ENCODE measurements around the gene RIPOR2. TPM values are rescaled to one million over a fixed set of nuclear protein-coding genes. Genes with fewer than 3 reads are reported as not detected.

The RIPOR2 gene
- total RNA-seq, 4 donors from 2014 or later: 1.2 to 16.7 (median 5.2) TPM

DNA sequence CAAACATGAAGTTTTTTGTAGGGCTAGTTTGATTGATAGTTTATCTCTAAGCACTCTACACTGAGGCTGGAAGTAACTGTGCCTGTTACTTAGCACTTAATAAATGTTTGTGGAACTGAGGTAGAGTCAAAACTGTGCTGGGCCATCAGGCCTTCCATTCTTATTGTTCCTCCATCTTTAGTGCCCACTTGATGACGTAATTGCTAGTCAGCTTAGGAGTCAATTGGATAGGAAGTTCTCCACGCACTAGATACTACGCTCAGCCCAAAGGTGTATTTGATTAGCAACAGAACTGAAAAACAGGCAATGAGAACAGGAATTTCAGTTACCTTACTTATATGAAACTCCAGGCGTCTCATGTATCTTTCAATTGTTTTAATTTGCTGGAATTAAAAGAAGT is 67.0 kb downstream of the RIPOR2 start:
- intact Hi-C loops (cut with DNase I; ENCODE audit: low total_unique reads): no loop called here
- Histone ChIP-seq H3K9me3 (no peaks in the 10 kb centered on the region), H3K36me3 (no peaks in the 10 kb centered on the region), H3K27me3 (no peaks in the 10 kb centered on the region), H3K27ac (no peak overlapping the region), H3K4me3 (no peak overlapping the region), H3K4me1 (no peaks in the 10 kb centered on the region)
- TF ChIP-seq POLR2A (IDR thresholded peaks at IDR 0.05) (no peak), EP300 (IDR thresholded peaks at IDR 0.05; ENCODE audit: low read depth) (no peak), POLR2AphosphoS5 (IDR thresholded peaks at IDR 0.05) (no peak)
- TF ChIP-seq, protein P1, sequence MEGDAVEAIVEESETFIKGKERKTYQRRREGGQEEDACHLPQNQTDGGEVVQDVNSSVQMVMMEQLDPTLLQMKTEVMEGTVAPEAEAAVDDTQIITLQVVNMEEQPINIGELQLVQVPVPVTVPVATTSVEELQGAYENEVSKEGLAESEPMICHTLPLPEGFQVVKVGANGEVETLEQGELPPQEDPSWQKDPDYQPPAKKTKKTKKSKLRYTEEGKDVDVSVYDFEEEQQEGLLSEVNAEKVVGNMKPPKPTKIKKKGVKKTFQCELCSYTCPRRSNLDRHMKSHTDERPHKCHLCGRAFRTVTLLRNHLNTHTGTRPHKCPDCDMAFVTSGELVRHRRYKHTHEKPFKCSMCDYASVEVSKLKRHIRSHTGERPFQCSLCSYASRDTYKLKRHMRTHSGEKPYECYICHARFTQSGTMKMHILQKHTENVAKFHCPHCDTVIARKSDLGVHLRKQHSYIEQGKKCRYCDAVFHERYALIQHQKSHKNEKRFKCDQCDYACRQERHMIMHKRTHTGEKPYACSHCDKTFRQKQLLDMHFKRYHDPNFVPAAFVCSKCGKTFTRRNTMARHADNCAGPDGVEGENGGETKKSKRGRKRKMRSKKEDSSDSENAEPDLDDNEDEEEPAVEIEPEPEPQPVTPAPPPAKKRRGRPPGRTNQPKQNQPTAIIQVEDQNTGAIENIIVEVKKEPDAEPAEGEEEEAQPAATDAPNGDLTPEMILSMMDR (IDR thresholded peaks at IDR 0.05): no peak
- 96 to 97% methylated on average over 4 of the region's 4 CpGs for WGBS, 2 donors (ENCODE audit: low coverage in 1 of 2)
- DNase-seq: no peak
- in situ Hi-C loops (cut with MboI; ENCODE audit: low pct_ligation_motif_present in 1 of 4, low pct_unique_long_range_greater_than_20kb in 1 of 4, low sequenced_read_pairs in 3 of 4): no loop called here

DNA sequence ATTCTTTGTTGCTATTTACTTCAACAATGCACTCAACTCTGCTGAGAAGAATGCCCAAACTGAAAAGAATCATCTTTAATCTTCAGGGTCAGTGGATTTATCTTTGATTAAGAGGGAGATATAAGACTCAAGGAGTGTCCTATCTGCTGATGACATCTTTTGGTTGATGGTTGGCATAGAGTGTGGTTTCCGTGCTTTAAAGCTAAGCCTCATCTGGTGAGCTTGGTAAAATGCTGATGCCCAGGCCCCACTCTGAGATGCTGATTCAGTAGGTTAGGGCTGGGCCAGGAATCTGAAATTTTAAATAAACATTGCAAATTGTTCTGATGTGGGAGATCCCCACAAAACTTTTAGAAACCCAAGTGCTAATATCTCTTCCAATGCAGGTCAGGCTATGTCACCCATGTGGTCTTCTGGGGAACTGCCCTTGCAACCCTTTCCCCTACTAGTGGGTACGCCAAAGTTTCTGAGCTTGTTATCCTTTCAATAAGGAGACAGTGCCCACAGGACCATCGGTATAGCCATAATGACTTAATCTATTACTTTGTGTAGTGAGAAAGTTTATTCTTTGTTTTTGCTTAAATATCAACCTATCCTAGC is 68.6 kb downstream of the RIPOR2 start:
- H3K4me1 ChIP-seq: no peaks in the 10 kb centered on the region
- TF ChIP-seq POLR2AphosphoS5 (IDR thresholded peaks at IDR 0.05): no peak
- TF ChIP-seq, protein P1 (IDR thresholded peaks at IDR 0.05): no peak
- no peak for TF ChIP-seq EP300 (IDR thresholded peaks at IDR 0.05; ENCODE audit: low read depth)
- no peak for TF ChIP-seq POLR2A (IDR thresholded peaks at IDR 0.05)
- WGBS, 2 donors (ENCODE audit: low coverage in 1 of 2): 83% methylated on average over 3 of the region's 3 CpGs; no CpG with 5 or more reads in 1 of the 2 donors
- H3K27me3 ChIP-seq: no peaks in the 10 kb centered on the region
- no peak overlapping the region for H3K4me3 ChIP-seq
- no peak for DNase-seq
- H3K9me3 ChIP-seq: no peaks in the 10 kb centered on the region
- no peaks in the 10 kb centered on the region for H3K36me3 ChIP-seq
- in situ Hi-C loops (cut with MboI; ENCODE audit: low pct_ligation_motif_present in 1 of 4, low pct_unique_long_range_greater_than_20kb in 1 of 4, low sequenced_read_pairs in 3 of 4): no loop called here
- no peak overlapping the region for H3K27ac ChIP-seq
- intact Hi-C loops (cut with DNase I; ENCODE audit: low total_unique reads): no loop called here

DNA sequence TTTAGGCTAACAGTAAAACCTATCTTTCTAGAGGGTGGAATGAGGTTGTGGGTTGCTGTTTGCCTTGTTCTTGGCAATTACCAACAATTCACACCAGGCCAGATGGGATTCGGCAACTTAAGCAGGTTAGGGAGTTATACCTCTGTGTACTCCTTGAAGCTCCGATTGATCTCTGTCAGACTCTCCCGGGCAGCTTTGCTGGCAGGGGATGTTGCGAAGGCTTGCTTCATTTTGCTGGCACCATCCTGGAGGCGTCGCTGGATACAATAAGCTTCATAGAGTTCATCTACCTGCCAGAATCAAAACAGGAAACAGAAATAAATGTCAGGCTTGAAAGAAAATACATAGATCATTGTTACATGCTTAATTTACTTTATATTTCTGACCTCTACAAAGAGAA is 70.6 kb downstream of the RIPOR2 start:
- Histone ChIP-seq H3K27ac (no peak overlapping the region), H3K9me3 (no peaks in the 10 kb centered on the region), H3K27me3 (no peaks in the 10 kb centered on the region), H3K4me1 (no peaks in the 10 kb centered on the region), H3K4me3 (no peak overlapping the region), H3K36me3 (no peaks in the 10 kb centered on the region)
- no peak for DNase-seq
- intact Hi-C loops (cut with DNase I; ENCODE audit: low total_unique reads) (no loop called here), in situ Hi-C loops (cut with MboI; ENCODE audit: low pct_ligation_motif_present in 1 of 4, low pct_unique_long_range_greater_than_20kb in 1 of 4, low sequenced_read_pairs in 3 of 4) (no loop called here)
- WGBS, 2 donors (ENCODE audit: low coverage in 1 of 2): 81 to 86% methylated on average over 4 to 6 of the region's 6 CpGs
- TF ChIP-seq, protein P1 (IDR thresholded peaks at IDR 0.05): no peak
- no peak for TF ChIP-seq POLR2AphosphoS5 (IDR thresholded peaks at IDR 0.05)
- TF ChIP-seq EP300 (IDR thresholded peaks at IDR 0.05; ENCODE audit: low read depth): no peak
- TF ChIP-seq POLR2A (IDR thresholded peaks at IDR 0.05): no peak

DNA sequence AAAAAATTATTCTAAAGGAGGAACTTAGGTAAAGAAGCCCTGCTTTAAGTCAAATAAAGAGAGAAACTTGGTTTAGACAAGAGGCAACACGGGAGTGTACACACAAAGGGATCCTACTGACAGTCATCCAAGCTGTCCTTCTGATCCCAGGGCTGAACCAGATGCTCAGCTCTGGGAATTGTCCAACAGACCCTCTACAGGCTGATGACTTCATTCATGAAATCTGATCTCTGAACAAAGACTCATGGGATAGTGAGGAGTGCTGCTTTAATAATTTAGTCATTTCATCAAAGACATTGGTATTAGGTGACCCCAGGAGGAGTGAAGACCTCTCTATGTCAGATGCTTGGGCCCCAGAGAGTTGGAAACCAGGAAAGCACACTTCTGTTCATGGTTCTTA is 71.4 kb downstream of the RIPOR2 start:
- in situ Hi-C loops (cut with MboI; ENCODE audit: low pct_ligation_motif_present in 1 of 4, low pct_unique_long_range_greater_than_20kb in 1 of 4, low sequenced_read_pairs in 3 of 4) (loop anchor here in 1 of 4 donors (5.0 kb wide), 1 partner anchor 203 kb away; no protein-coding TSS in a partner anchor), intact Hi-C loops (cut with DNase I; ENCODE audit: low total_unique reads) (no loop called here)
- no peak for DNase-seq
- TF ChIP-seq EP300 (IDR thresholded peaks at IDR 0.05; ENCODE audit: low read depth) (no peak), POLR2AphosphoS5 (IDR thresholded peaks at IDR 0.05) (no peak), POLR2A (IDR thresholded peaks at IDR 0.05) (no peak)
- TF ChIP-seq, protein P1 (IDR thresholded peaks at IDR 0.05): no peak
- WGBS, 2 donors (ENCODE audit: low coverage in 1 of 2): 76 to 80% methylated on average over 1 of the region's 1 CpG
- no peaks in the 10 kb centered on the region for H3K36me3 ChIP-seq
- H3K27me3 ChIP-seq: no peaks in the 10 kb centered on the region
- no peak overlapping the region for H3K4me3 ChIP-seq
- H3K9me3 ChIP-seq: no peaks in the 10 kb centered on the region
- H3K27ac ChIP-seq: no peak overlapping the region
- peaks cover 0 to under 1% (median 0%) of the 10 kb centered on the region in 4 donors for H3K4me1 ChIP-seq

Measured in transverse colon (tissue), 4 donors.